NCI-H2171 treated with DMSO at 0.1 percent for 48 hours (cell line): ENCODE data around the gene EEFSEC.

Experiments
- DNase-seq: peaks from one replicate; lab custom pipeline; 2025; lab: John Stamatoyannopoulos, UW

The EEFSEC gene

DNA sequence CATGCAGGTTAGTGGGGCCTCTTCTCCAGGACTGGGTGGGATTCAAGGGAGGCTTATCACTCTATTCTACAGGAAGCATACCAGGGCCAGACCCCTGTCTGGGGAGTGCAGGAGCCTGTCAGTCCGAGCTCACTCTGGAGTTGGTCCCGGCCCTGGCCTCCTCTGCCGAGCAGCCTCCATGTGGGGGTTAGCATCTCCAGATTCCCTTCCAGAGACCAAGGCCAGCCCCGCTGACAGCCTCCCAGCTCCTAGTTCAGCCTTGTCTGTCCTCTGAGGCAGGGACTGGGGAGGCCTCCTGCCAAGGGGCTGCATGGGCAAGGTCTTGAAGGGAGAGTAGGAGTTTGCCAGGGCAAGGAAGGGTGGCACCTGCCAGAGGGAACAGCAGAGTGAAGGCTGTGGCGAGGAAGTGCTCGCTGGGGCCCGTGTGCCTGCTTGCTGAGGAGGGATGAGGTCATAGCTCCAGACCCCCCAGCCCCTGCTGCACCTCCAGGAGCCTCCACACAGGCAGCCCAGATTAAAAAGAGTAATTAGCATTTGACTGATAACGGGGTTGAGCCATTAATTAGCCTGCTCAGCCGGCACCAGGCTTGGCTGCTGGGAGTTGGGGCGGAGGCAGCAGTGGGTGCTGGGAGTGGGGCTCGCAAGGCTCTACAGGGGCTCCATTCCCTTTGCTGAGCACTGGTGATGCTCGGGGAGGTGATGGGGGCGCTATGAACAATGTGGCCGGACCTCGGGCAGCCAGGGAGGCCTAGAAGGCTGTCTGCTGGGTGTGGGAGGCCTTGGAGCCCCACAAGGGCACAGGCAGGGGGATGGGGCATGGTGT lies 259.1 kb downstream of the EEFSEC start:
- DNase-seq: no peak

DNA sequence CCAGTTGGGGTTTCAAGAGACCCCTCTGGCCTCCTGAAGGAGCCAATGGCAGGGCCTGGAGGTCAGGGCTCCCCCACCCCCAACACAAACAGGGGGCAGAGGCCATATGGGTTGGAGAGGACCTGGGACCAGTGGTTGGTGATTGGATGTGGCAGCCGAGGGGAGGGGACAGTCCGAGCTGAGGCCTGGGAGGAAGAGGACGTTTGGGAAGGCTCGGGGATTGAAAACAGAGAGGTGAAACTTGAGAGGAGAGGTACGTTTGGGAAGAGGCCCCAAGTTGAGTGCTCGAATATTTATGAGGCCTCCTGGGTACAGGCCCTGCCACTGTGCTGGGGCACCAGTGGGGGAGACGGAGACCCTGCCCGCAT lies 259.7 kb downstream of the EEFSEC start:
- DNase-seq: no peak

DNA sequence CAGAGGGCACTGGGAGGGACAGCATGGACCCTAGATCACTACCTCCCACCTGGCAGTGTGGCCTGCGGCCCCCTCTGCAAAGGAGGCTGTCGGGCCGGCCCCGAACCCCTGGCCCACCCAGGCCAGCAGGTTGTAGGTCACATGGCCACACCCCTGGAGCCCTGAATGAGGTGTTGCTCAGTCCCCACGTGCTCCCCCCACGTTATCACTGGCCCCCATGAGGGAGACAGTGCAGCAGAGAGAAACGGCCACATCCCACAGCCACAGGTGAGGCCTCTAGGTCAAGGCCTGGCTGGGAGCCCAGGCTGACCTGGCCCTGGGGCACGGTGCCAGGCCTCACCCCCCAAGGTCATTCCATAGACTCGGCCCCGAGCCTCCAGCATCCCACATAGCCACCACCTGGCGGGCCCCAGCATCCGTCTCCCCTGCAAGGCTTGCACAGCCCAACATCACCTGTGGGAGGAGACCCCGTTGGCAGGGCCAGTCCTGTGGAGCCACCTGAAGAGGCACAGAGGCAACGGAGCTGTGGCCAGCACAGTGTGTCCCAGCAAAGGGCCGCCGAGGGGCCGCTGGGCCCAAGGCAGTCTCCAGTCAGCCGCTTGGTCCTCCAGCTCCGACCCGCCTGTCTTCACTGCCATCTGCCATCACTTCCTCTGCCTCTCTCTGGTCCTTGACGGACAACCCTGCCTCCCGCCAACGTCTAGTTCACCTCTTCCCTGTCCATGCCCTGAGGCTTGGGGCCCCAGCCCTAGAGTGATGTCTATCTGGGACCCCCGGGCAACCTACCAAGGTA lies 260.3 kb downstream of the EEFSEC start:
- no peak for DNase-seq

DNA sequence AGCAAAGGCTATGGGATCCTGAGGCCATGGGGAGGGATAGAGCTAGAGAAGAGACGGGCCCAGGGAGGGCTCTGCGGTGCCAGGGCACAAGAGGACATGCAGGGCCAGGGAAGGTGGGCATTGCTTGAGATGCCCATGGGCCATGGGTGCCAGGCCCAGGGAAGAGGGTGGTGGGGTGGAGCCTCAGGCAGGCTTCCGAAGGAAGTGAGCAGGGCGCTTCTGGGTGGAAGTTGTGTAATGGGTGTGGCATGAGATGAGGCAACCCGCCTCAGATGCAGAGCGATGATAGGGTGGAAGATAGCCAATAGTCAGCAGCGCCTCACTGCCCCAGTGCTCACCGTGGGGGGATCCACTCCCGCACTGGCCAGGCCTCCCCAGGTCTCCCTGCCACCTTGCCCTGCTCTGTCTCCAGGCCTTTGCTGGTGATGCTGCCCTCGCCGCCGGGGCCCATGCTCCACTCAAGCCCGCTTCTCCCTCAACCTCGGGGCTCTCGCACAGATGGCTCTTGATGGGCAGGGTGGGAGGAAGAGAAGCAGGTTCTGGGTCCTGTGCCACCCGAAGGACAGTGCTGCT lies 262.0 kb downstream of the EEFSEC start:
- no peak for DNase-seq

DNA sequence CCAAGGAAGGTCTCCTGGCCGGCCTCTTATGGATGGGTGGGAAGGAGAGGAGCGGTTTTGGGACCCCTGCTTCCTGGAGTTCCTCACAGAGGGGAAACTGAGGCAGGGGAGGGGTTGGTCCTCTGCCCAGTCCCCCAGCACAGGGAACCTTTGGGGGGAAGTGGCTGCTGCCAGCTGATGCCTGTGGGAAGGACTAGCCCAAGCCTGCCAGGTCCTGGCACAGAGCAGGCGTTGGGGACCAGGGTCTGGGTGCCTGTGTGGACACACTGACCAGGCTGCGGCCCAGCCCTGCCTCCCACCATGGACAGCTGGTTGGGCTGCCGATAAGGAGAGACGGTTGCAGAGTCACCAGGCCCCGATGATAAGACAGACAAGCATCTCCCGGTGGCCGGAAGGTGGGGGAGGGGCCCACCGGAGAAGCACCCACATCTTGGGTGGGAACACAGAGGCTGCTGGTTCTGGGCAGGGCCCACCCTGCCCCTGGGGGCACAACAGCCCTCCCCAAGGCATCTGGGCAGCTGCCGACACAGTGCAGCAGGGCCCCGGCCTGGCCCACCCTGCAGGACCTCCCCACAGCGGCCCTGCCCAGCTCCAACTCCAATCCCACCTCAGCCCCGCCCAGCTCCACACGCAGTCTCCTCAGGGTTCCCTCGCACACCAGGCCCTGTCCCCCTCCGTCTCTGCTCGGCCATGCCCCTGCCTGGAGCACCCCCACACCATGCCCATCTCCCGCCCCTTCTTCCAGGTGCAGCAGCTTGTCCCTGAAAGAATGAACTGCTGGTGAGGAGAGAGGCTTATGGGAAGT lies 262.7 kb downstream of the EEFSEC start:
- DNase-seq: no peak

DNA sequence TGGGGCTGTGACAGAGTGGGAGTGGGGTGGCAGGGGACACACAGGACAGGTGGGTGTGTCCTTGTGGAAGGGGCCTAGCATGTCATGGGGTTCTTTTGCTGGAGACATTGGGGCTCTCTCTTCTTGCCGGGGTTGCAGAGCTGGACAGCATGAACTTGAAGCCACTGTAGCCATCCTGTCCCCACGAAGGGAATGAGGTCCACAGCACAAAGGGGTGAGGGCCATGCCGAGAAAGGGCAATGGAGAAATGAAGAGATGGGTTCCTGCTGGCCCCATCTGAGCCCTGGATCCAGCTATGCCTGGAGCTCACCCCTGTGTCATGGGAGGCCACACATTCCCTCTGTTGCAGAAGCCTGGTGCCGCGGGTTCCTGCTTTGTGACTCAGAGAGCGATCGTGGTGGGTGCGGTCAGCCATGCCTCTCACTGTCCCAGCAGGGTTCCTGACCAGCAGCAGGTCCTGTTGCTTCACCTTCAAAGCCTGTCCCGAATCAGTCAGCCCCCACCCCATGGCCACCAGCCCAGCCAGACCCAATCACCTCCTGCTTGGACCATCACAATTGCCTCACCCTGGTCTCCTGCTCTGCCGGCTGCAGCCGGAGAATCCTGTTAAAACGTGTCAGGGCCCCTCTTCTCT lies 263.4 kb downstream of the EEFSEC start:
- DNase-seq: no peak

DNA sequence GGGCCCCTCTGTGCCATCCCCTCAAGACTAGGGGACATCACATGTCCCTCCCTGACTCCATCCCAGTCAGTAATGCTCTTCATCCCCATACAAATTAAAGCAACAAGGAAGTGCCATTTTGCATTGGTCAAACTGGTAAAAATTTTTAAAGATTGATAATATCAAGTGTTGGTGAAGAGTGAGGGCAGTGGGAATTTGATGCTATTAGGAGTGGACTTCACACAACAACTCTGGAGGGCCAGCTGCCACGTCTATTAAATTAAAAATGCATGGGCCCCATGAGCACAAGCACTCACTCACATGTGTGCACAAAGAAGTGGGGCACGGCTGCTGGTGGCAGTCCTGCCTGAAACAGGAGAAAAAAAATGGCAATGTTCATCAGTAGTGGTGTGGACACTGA lies 265.6 kb downstream of the EEFSEC start:
- no peak for DNase-seq

DNA sequence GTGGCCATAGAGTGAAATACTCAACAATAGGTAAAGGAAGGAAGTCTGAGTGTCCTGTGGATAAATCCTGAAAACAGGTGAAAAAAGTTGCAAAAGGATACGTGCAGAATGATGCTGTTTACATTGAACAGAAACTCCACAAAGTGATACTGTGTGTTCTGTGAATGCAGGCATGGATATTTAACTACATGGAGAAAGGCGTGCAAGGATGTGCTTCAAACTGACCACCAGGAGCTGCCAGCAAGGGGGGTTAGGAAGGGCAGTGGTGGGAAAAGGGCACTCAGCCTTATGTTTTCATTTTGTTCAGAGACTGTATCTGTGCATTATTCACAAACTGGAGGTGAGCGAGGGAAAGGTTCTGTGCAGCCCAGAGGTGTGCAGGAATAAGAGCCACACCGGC lies 266.0 kb downstream of the EEFSEC start:
- no peak for DNase-seq

DNA sequence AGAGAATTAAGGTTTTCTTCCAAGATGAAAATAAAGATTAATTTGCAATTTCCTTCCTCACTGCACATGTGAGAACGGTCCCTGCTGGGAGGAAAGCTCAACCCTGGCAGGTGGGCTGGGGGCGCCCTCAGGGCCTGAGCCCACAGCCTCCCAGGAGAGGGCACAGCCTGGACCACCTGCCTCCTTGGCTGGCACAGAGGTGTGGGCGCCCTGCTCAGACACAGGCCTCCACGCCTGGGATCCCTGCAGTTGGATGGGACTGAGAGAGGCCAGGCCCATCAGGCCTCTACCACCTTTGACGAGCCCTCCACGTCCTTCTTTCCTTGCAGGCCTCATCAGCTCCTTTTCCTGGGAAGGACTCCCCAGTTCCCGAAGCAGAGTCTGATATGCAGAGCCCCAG lies 267.0 kb downstream of the EEFSEC start:
- DNase-seq: no peak

DNA sequence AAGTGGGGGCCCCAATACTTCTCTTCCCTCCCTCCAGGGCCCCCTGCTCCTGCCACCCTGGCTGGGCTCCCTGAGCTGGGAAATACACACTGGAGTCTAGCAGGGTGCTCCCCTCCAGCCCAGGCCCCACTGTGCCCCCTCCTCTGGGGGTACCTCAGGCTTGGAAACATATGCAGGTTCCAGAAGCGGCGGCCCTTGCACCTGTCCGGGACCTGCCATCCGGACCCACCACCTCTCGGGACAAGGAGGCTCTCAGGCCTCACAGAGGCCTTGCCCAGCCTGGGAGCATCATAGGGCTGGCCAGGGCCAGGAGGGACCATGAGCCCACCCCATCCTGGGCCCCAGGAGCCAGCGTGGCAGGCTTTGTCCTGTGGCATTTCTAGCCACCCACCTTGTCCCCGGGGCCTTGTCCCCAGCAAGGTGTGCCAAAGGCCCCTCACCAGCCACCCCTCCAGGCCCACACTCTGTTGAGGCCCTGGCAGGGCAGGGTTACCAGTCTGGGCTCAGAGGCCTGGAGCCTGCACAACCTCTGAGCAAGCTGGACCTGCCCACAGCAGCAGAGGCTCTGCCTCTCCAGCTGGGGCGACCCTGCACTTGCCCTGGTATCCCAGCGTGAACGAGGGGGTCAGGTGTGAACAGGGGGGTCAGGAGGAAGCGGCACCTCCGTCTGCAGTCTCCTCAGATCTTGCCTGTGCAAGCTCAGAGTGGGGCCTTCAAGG lies 267.6 kb downstream of the EEFSEC start:
- DNase-seq: no peak

DNA sequence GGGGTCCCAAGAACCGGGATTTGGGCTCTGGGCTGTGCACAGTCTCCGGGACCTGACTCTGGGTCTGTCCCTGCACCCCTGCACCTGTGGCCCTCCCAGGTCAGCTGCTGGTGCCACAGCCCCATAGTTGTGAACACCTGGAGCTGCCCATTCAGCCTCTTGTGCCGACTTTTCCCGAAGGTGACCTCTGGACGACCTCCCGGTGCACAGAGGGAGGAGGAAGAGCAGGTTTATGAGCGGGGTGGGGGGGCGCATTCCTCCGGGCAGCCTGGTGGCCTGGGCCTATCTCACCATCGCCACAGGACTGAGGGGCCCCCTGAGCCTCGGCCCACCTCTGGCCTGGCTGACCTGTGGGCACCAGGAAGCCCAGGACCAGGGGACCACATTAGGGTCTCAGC lies 268.2 kb downstream of the EEFSEC start:
- DNase-seq: no peak

DNA sequence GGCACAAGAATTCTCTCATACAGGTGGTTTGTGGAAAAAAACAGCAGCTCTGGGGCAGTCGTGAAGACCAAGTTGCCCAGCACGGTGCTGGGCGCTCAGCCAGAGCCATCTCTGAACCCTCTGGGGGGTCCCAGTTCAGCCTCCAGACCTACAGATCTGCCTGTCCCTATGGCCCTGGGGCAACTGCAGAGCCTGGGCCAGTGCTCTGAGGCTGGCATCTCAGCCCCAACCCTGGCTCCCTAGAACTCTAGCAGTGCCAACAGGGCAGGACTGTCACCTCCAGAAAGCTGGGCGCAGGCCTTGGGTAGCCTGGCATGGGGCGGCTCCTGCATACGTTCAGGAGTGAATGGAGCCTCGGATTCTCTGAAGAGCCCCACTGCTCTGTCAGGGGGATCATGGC lies 268.7 kb downstream of the EEFSEC start:
- no peak for DNase-seq

DNA sequence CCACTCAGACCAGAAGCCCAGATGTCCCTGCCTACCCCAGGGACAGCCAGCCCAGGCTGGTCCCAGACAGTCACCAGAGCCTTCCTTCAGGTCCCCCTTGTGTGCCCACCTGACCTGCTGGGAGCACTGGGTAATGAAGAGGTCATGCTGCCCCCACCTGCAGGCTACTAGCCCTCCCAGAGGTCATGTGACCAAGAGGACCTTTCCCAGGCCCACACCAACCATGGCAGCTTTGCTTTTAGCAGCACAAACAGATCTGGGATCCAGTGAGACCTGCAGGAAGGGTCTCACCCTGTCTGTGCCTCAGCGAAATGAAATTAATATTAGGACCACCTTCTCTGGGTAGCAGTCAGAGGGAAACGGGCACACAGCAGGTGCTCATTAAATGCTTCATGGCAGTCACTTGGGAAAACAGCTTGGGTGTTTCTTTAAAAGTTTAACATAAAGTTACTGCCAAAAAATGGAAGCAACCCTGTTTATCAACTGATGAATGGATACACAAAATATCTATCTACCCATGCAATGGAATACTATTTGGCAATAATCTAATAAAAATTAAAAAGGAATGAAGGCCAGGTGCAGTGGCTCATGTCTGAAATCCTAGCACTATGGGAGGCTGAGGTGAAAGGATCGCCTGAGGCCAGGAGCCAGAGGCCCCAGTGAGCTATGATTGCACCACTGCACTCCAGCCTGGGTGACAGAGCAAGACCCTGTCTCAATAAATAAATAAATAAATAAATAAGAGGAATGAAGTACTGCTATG lies 269.7 kb downstream of the EEFSEC start:
- DNase-seq: no peak

DNA sequence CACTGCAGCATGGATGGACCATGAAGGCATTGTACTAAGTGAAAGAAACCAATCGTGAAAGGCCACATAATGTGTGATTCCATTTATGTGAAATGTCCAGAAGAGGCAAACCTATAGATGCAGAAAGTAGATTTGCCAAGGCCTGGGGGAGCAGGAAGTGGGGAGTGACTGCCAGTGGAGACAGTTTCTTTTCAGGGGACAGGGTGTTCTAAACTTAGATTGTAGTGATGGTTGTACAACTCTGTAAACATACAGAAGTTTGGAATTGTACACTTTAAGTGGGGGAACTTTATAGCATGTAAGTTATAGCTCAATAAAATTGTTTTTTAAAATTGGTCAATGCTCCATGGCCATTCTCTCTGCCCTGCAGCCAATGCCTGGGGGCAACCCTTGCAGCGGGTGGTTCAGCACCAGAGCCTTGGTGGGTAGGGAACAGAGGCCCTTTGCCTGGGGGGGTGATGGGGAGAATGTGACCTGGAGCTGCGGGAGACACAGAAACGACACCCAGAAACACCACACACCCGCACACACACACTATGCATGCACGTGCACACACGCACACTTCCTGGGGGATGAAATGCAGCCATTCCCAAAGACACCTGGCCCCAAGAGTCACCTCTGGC lies 270.4 kb downstream of the EEFSEC start:
- no peak for DNase-seq

DNA sequence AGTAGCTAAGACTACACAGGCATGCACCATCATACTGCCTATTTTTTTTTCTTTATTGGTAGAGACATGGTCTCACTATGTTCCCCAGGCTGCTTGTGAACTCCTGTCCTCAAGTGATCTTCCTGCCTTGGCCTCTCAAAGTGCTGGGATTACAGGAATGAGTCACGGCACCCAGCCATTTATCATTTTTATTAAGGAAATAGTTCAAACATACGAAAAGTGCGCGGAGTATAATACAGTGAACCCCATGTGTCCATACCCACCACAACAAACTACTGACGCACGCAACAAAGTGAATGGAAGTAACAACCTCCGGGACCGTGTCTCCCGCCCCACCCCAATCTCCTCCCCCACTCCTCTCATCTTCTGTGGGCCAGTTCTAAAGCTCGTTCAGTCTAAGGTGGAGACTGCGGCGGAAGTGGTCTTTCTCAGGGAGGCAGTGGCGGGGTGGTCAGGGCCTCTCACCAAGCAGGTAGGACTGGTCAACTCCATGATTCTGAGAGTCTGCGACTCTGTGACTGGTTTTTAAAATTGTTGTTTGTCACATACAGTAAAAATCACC lies 271.3 kb downstream of the EEFSEC start:
- DNase-seq: no peak

DNA sequence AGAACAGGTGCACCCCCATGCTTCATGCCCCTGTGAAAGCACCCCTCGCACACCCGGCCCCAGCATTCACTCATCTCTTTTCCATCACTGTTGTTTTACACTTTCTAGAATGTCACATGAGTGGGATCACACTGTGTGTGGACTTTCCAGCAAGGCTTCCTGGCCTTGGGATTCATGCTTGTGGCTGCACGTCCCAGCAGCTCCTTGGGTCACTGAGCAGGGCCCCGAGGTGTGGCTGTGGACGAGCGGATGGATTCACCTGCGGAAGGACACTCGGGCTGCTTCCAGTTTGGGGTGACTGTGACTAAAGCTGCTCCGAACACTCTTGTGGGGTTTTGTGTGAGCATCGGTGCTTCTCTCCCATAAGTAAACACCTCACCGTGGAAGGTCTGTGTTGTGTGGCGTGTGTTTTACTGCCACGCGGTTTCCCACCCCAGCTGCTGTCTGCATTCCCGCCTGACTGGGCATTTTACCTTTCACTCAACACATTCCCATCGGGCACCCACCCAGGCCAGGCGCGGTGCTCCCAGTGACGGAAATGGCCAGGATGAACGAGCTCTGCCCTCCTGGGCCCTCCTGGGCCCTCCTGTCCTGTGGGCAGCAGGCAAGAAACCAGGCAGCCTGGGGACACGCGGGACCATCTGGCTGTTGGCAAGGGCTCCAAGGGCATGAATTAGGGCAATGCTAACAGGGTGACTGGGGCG lies 272.0 kb downstream of the EEFSEC start:
- DNase-seq: peak; percentile 53

DNA sequence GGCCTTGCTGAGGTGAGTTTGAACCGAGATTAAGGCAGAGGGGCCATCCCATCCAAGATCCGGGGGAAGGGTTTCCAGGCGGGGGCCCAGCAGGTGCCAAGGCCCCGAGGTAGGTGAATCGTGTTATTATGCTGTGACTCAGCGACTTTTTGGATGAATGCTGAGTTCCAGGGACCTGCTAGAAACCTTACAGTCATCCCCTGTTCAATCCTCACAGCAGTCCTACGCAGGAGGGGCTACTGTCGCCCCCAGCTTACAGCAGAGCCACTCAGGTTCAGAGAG lies 272.5 kb downstream of the EEFSEC start:
- DNase-seq: no peak

DNA sequence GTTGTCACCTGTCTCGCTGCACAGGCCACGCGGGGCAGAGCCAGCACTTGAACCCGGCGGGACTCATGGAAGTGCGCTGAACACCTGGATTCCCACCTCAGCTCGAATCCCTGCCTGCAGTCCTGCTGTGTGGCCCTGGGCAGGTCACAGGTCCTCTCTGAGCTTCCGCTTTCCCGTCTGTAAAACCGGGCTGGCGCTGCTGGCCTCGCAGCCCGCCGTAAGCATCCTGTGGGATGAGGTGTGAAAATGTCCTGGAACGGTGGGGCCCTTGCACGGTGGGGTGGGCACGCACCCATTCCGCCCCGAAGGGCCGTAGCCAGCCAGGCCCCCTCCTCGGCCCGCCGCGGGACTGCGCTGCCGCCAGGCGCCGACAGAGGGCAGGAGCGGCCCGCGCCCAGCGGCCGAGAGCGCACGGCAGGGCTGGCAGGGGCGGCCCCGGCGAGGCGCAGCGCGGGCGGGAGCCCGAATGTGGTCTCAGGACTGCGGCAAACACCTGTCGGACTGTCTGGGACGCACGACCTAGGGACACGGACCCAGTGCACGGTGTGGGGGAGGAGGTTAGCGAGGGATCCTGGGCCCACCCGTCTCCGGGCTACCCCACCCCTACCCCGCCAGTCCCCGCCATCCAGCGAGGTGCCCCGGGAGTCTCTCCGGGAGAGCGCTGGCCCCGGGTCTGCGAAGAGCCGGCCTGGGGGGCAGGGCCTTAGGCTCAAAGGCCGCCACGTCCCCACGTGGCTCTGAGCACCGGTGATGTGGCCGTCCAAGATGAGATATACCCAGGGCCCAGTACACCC lies 273.0 kb downstream of the EEFSEC start:
- DNase-seq: peak; percentile 19
